DMS153 treated with DMSO at 0.1 percent for 48 hours (cell line): ENCODE data around the gene FBXO10.
A peak's percentile ranks its signal among the peaks of the same experiment; 100 is the strongest.
"Not testable (repeated sequence)": the region's sequence is repeated elsewhere in the genome, so short reads cannot be mapped to it uniquely, and the experiment has no call there.

Source experiments
- DNase-seq: peaks from one replicate; lab custom pipeline; 2025; ENCODE audit not compliant: unreplicated experiment; lab: John Stamatoyannopoulos, UW

FBXO10 gene, protein sequence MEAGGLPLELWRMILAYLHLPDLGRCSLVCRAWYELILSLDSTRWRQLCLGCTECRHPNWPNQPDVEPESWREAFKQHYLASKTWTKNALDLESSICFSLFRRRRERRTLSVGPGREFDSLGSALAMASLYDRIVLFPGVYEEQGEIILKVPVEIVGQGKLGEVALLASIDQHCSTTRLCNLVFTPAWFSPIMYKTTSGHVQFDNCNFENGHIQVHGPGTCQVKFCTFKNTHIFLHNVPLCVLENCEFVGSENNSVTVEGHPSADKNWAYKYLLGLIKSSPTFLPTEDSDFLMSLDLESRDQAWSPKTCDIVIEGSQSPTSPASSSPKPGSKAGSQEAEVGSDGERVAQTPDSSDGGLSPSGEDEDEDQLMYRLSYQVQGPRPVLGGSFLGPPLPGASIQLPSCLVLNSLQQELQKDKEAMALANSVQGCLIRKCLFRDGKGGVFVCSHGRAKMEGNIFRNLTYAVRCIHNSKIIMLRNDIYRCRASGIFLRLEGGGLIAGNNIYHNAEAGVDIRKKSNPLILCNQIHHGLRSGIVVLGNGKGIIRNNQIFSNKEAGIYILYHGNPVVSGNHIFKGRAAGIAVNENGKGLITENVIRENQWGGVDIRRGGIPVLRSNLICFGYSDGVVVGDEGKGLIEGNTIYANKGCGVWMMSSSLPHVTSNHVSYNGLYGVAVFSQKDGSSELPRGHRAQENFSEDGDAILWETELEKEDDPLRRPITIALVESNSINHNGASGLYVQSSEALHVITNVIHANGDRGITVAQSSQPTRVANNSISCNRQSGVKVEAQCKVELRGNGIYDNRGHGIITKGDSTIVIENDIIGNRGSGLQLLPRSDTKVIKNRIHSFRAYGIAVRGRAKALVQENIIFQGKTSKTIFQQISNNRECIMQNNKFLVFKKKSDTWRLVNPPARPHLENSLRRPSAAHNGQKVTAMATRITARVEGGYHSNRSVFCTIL

DNA sequence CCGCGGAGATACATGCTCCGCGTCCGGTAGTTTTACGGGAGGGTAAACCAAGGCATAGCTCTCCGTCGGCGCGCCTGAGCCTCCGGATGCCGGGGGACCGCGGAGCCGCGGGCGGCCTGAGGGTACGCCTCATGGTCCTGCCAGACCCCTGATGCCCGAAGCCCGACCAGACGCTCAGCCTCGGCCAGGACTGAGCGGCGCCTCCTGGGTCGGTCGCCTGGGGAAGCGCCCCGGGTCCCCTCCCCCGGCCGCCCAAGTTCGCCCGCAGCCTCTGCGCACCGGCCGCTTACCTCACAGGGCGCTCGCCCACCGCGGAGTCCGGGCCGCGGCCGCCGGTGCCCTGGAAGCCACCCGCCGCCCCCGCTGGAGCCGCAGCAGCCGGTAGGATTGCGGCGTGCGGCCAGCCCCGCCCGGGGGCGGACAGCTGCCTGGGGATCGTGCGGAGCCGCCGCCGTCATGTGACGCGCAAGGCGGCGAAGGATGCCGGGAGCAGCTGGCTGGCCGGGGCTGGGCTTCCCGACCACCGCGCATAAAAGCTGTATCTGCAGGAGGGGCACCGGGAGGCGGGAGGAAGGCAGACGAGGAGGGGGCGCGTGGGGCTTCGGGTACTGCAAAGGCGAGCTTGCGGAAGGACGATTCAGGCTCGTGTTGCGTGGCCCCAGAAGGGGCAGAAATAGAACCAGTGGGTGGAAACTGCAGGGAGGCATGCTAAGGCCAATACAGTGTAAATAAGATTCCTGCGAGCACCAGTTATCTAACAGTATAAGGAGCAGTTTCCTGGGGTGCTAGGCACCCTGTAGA is at the start of gene FBXO10:
TSS of gene FBXO10 (minus strand) at position 460 of the 801 bp plus-strand sequence. CDS start 34,612 bp downstream, outside the sequence.
- DNase-seq, result peak; percentile 32

DNA sequence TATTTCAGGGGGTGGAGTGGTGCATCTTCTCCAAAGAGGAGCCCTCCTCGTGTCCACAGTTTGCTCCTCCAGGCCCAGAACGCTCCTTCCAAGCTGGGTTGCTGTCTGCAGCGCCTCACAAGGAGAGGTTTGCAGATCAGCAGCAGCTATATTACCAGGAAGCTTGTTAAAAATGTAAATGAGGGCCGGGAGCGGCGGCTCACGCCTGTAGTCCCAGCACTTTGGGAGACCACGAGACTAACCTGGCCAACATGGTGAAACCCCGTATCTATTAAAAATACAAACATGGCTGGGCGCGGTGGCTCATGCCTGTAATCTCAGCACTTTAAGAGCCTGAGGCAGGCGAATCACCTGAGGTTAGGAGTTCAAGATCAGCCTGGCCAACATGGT is 49.6 kb upstream of the FBXO10 start:
- DNase-seq, result no peak

DNA sequence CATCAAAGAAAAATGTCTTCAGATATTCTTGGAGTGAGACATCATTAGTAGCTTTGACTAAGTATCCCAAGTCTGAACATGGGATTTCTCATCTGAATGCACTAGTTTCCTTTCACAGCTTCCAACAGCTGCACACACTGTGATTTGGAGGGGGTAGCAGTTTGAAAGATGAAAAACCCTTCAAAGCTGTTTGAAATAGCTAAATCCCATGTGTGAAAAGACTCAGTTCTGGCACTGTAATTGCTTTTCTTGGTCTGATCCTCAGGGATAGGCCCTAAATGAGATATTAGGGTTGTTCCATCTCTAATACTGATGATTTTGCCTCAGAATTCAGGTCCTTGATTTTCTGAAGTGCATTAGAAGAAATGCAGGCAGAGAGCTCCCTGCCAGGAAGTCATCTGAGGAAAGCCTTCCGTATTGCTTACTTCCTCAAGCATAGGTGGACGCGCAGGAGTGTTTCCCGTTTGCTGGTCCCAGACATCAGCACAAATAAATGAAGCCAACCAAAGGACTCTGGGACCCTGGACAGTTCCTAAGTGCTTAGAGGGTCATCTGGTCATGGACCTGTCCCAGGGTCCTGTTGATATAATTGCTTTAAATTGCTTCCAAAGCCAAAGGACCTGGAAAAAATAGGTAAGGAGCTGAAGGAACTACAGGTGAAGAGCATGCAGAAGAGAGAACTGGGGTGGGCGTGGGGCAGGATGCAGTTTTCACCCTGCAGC is 49.0 kb upstream of the FBXO10 start:
- DNase-seq, result no peak

DNA sequence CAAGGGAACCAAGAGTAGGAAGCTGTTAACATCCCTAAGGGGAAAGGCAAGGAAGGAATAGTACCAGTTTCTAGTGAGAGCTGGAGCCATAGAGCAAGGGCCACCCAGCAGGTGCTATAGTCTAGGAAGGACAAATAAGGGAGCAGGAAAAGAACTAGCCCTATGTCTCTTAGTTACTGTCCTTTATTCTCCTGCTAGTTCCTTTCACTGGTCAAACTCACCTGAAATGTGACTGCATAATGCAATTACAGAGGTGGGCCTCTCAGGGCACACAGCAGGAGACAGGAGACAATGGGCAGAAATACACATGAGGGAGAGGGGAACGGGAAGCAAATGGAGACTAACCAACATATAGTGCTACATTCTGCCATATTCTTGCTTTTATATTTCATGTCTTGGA is 47.9 kb upstream of the FBXO10 start:
- DNase-seq, result no peak

DNA sequence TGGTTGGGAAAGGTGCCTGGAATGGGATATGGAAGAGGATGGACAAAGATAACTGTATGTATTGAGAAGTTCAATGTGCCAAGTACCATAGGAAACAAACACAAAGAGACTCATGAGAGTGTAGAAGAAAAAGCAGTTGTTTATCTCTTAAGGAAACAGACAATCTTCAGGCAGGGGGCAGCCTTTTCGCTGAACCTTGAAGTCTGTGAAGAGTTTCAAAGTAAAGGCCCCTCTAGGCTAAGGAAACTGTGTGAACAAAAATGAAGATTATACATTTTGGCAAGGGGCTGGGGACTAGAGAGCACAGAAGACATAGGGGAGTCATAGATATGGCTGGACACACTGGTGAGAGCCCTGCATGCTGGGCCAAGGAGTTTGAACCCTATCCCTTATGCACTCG is 47.1 kb upstream of the FBXO10 start:
- no peak for DNase-seq

DNA sequence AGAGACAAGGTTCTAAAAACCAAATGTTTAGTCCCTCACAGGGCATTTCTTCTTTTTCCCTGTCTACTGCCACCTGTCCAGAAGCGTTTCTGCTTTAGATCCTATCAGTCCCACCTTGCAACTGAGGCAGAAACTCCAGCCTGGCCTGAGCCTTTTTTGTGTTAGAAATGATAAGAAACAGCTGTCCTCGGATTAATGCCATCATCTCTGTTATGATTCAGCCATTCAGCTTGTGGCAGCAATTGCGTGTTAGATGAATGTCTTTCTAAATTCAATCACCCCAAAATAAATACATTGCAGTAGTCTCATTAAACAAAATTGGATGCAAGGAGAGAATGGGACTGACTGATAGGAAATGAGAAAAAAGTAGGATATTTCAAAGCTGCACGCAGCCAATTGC is 46.3 kb upstream of the FBXO10 start:
- DNase-seq, result no peak

DNA sequence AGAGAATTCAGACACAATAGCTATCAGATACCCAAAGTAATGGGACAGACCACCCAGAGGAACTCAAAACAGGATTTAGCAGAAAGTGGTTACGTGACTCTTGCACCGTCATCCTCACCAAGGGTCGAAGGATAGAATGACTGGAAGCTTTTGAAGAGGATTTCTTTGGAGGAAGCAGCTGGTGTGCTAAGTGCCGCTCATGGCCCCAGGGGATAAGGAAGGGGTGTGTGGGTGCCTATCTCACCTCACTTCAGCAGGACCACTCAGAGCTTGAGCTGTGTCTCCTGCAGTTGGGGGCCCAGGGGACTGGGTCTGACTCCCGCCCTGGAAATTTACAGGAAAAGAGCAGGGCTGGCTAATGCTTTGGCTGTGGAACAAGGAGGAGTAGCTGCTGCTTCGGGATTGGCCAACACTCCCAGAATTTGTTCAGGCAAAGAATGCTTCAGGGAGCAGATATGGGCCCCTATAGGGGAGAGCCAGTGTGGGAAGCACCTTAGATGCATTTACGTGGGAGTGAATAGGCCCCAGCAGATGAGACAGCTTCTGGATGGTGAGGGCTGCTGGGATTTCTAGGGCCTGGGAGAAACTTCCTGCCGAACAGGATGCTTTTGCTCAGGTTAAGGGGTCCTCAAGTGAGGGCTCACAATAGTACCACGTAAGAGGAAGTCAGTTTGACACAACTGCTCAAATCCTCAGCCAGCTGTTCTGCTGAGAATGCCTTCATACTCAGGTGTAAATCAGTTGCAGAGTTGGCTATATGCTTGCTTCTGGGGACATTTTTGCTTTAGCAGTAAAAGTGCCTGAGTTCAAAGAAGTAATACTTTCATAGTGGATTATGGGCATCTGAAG is 45.3 kb upstream of the FBXO10 start:
- DNase-seq, result no peak

DNA sequence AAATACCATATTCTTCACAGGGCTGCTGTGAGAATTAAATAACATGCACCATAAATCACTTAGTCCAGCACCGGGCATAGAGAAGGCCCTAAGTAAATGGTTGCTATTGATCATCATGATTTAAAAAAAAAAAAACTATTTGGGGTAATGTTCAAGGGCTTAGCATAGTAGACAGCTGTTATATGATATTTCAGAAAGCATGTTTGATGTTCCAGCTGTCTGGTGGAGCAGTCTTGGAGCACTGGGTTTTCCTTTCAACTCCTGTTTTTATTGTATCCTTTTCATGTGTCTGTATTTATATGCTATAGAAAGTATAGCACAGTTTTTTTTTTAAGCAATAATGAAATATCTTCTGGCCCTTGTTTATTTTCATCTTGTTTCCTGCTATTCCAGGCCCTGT is 44.2 kb upstream of the FBXO10 start:
- no peak for DNase-seq

DNA sequence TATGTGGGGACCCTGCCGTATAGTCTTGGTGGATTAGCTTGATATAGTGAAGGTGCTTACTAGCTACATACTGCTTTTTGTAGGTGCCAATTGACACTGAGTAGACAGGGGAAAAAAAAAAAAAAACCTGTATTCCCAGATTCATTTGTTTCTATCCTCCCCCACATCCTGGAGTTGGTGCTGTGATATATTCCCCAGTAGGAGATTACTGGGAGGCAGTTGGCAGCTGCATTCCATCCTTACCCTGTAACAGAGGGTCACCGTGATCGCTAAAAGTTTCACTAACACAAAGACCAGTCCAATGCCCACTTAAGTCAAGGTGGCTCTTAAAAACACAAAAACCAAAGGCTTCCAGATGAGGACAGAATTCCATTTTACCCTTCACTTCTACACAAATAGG is 43.6 kb upstream of the FBXO10 start:
- DNase-seq, result no peak

DNA sequence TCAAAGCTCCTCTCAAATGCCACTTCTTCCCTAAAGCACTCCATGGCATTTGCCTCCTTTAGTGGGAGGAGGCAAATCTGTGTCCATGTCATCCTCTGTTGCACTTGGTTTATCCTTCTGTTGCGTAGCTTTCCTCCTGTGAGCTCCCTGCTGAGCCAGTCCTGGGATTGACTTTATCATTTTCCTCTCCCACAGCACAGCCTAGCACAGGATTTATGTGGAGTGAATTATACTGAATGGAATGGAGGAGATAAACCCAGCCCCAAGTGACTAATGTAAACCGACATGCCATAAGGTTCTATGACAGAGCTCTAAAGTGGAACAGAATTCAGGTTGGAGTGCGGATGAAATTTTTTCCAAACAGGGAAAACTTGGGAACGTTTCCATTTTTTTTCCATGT is 42.6 kb upstream of the FBXO10 start:
- no peak for DNase-seq

DNA sequence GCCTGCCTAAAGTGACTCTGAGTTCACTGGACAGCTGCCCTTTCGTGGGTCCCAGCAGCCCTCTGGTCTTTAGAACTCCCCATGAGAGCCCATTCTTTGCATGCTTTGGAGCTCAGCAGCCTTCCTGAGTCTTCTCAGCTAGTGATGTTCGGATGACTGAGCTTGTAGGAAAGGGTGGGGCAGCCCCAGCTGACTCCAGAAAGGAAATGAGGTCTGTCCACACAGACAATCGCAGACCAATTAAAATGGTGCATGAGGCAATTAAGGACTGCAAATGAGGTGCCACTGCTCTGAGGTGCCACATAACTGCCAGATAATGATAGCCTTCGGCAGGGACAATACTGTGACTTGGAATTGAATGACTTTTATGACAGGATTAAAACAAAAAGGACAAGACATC is 41.7 kb upstream of the FBXO10 start:
- no peak for DNase-seq

DNA sequence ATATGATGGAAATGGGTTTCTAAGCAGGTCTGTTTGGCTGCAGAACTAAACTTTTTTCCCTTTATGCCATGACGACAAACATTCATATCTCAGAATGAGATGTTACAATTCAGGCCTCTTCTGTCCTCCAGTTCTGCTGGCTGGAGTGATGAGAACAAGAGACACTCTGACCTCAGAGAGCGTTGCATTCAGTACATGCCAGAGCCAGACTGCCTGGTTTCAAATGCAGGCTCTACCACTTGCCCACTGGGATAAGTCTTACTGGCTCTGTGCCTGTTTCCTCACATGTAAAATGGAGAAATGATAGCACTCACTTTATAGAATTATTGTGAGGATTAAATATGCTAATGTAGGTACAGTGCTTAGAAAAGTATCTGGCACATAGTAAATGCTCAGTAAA is 41.0 kb upstream of the FBXO10 start:
- DNase-seq, result no peak

DNA sequence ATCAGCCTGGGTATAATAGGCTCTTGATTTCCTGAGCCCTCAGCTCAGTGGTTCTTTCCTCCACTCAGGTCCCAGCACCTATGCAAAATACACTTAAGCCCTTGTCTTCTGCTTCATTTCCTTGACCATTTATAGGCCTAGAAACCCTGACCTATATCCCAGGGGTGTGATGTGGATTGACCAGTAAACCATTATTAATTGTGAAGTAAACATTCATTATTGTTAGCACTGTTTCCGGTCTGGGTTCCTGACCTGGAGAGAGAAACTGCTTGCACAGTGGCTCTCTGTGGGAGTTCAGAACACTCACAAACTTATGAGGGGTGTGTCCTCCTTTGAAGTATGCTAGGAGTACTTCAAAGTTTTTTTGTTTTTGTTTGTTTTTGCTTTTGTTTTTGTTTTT is 35.8 kb upstream of the FBXO10 start:
- DNase-seq, result no peak

DNA sequence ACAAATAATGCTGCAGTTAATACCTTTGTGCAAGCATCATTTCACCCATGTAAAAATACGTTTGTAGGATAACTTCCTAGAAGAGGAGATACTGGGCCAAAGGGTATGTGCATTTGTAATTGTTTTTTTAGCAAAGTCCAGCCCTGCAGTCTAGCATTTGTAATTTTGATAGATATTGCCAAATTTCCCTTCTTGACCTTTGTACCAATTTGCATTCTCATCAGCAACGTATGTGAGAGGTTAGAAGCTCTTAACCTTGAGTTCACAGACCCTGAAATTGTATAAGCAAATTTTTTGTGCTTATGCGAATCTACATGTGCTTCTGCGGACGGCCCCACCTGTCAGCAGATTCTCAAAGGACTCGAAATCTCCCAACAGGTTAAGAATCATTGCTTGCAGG is 34.8 kb upstream of the FBXO10 start:
- DNase-seq, result no peak

DNA sequence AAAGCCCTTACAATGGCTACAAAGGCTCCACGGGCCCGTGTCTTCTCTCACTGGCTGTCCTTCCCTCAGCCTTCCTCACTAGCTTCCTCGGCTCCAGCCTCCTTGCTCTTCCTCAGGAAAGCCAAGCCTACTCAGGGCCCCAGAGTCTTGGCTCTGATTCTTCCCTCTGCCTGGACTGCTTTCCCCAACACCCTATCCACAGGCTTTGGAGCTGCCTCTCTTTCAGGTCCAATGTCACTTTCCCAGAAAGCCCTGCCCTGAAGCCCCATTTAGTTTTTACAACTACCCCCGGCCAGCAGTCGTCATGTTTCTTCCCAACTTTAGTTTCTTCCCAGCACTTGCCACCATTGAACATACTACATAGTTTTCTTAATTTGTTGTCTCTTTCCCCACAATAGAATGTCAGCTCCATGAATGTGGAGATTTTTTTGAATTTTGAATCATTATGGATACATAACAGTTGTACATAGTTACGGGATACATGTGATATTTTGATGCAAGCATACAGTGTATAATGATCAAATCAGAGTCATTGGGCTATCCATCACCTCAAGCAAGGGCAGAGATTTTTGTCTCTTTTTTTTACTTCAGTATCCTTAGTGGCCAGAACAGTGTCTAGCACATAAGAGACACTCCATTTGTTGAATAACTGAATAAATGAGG is 33.7 kb upstream of the FBXO10 start:
- no peak for DNase-seq

DNA sequence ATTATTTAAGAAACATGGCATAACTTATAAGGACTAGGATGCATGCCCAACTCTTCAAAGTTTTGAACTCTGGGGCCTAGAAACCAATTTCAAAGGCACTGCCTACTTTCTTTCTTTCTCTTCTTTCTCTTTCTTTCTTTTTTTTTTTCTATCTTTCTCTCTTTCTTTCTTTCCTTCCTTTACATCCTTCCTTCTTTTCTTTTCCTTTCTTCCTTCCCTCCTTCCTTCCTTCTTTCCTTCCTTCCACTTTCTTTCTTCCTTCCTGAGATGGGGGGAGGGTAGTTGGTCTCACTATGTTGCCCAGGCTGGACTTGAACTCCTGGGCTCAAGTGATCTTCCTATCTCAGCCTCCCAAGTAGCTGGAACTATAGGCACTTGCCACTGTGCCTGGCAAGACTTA is 32.1 kb upstream of the FBXO10 start:
- DNase-seq, result no peak

DNA sequence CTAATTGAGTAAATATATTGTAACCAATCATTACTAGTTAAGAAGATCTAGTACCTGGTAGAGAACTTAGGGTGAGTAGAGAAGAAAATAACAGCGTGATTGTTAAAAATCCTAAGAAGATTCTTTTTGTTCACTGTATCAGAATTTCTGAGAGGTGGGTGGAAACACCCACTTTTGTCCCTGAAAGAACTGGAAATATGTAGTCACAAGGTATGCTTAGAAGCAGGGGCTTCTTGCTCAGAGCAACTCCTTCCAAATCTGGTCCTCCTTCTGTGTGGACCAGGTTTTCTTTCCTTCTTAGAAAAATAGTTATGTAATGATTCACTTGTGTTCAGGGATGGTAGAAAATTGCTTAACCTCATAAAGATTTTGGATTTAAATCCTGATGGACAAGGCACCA is 28.1 kb upstream of the FBXO10 start:
- DNase-seq, result no peak

DNA sequence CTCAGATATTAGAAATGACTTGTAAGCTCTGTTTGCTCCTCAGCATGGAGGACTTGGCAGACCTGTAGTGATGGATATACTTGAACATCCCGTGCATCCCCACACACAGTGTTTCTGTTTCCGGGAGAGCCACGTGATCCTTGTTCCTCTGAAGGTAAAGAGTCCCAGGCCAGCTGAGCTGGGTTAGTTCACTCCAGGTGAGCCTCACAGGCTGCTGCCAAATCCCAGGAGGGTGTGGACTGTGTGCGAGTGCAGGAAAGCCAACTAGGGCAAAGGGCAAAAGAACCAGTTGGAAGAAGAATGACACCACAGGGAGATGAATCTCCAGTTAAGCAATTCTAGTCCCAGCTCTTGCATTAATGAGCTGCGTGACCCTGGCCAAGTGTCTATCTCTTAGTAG is 26.6 kb upstream of the FBXO10 start:
- DNase-seq, result peak; percentile 15

DNA sequence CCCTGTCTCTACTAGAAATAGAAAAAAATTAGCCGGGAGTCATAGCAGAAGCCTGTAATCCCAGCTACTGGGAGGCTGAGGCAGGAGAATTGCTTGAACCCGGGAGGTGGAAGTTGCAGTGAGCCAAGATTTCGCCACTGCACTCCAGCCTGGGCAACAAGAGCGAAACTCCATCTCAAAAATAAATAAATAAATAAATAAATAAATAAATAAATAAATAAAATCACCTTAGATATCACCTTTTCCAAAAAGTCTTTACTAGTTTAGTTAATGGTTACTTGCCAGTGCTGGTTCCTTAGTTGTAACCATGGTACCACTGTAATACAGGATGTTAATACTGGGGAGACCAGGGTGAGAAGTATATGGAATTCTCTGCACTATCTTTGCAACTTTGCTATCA is 25.9 kb upstream of the FBXO10 start:
- DNase-seq, result not testable (repeated sequence)
